ENCODE data around the gene ARIH2.

- TF ChIP-seq, protein P1, sequence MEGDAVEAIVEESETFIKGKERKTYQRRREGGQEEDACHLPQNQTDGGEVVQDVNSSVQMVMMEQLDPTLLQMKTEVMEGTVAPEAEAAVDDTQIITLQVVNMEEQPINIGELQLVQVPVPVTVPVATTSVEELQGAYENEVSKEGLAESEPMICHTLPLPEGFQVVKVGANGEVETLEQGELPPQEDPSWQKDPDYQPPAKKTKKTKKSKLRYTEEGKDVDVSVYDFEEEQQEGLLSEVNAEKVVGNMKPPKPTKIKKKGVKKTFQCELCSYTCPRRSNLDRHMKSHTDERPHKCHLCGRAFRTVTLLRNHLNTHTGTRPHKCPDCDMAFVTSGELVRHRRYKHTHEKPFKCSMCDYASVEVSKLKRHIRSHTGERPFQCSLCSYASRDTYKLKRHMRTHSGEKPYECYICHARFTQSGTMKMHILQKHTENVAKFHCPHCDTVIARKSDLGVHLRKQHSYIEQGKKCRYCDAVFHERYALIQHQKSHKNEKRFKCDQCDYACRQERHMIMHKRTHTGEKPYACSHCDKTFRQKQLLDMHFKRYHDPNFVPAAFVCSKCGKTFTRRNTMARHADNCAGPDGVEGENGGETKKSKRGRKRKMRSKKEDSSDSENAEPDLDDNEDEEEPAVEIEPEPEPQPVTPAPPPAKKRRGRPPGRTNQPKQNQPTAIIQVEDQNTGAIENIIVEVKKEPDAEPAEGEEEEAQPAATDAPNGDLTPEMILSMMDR (conservative IDR thresholded peaks at IDR 0.05; ENCODE audit: low read depth, low read length) = no peak
- TF ChIP-seq CEBPB (IDR thresholded peaks at IDR 0.05; ENCODE audit: low read depth, low read length) (no peak), SMC3 (IDR thresholded peaks at IDR 0.05; ENCODE audit: low read depth, low read length) (no peak), POLR2A (IDR thresholded peaks at IDR 0.05; ENCODE audit: low read depth, low read length) (no peak), RAD21 (IDR thresholded peaks at IDR 0.05; ENCODE audit: low read length) (no peak), MXI1 (IDR thresholded peaks at IDR 0.05; ENCODE audit: borderline replicate concordance, low read depth, low read length) (no peak), RCOR1 (IDR thresholded peaks at IDR 0.05; ENCODE audit: insufficient replicate concordance, low read length) (no peak), FOS (IDR thresholded peaks at IDR 0.05; ENCODE audit: low read depth, low read length) (no peak), RFX5 (IDR thresholded peaks at IDR 0.05; ENCODE audit: low read depth, low read length) (no peak), MAZ (IDR thresholded peaks at IDR 0.05; ENCODE audit: borderline replicate concordance, low read depth, low read length) (no peak), MAFK (IDR thresholded peaks at IDR 0.05; ENCODE audit: low read depth, low read length) (peak; percentile 94), BHLHE40 (IDR thresholded peaks at IDR 0.05; ENCODE audit: low read depth, low read length) (no peak)
- TF ChIP-seq, protein P2, sequence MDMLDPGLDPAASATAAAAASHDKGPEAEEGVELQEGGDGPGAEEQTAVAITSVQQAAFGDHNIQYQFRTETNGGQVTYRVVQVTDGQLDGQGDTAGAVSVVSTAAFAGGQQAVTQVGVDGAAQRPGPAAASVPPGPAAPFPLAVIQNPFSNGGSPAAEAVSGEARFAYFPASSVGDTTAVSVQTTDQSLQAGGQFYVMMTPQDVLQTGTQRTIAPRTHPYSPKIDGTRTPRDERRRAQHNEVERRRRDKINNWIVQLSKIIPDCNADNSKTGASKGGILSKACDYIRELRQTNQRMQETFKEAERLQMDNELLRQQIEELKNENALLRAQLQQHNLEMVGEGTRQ (IDR thresholded peaks at IDR 0.05; ENCODE audit: low read depth, low read length) = no peak
- TF ChIP-seq, protein P3, sequence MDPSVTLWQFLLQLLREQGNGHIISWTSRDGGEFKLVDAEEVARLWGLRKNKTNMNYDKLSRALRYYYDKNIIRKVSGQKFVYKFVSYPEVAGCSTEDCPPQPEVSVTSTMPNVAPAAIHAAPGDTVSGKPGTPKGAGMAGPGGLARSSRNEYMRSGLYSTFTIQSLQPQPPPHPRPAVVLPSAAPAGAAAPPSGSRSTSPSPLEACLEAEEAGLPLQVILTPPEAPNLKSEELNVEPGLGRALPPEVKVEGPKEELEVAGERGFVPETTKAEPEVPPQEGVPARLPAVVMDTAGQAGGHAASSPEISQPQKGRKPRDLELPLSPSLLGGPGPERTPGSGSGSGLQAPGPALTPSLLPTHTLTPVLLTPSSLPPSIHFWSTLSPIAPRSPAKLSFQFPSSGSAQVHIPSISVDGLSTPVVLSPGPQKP (IDR thresholded peaks at IDR 0.05; ENCODE audit: borderline replicate concordance, low read depth, low read length) = no peak
These were observed 63.4 kb downstream of the ARIH2 start for GRCh38 chr3:48982016-48982415.

Measured in IMR-90 (cell line).